K562 (cell line): ENCODE results near the gene SHROOM3. TPM values are rescaled to one million over a fixed set of nuclear protein-coding genes. Genes with fewer than 3 reads are reported as not detected.

Experiments used
- ATAC-seq: fragments of 200-7000 bp; cut with Tn5 transposase; 3 replicates; pipeline ENCODE4 v1.9.1; 2020; ENCODE audit warnings: moderate library complexity
- BruUV-seq: library from RNA; stranded (reverse); fragments of 400-500 nt; replicated peaks from 2 replicates; lab custom pipeline; 2021; lab: Mats Ljungman, UMichigan
- CTCF ChIA-PET: fragments of 300-600 bp; formaldehyde crosslinking; extraction: SDS; loops from one replicate; lab custom pipeline; 2021; ENCODE audit warnings: low intra/inter-chr PET ratio; lab: Yijun Ruan, JAX
- POLR2A ChIA-PET: fragments of 300-600, 350-650 bp; sonication (Branson Sonifier 250); formaldehyde crosslinking; extraction: SDS; loops from one replicate; lab custom pipeline; 2021; ENCODE audit warnings: antibody characterized with exemption, inconsistent platforms; lab: Yijun Ruan, JAX
- DNase-seq, 4 experiments: peaks; one replicate each; pipeline versions ENCODE4 v3.0.0 to v3.0.0-alpha.2; 2011 to 2018; ENCODE audit warnings: low spot score in 3 of 4, mixed read lengths in 3 of 4; ENCODE audit errors: extremely low read depth in 1 of 4
- FAIRE-seq: peaks from 2 replicates; lab custom pipeline; 2011; peaks lifted over from hg19 to GRCh38; lab: Jason Lieb, UNC
- H2AFZ ChIP-seq: 2 replicates; pipeline ENCODE4 v1.6.0; 2011; ENCODE audit warnings: low read depth, low read length, control low read depth, inconsistent platforms
- H3K27ac ChIP-seq: fragments of 200-600 bp; 3 replicates; pipeline ENCODE4 v1.8.0; 2011; ENCODE audit warnings: low read depth, mild to moderate bottlenecking, control low read depth, inconsistent platforms, low read length, moderate library complexity, mixed read lengths; ENCODE audit errors: extremely low read depth
- H3K27me3 ChIP-seq, 2 experiments: fragments of 300-600 bp in 1 of 2; 2 replicates in 1 of 2; 3 replicates in 1 of 2; pipeline versions ENCODE4 v1.6.0 to v1.8.0; 2011; ENCODE audit warnings: inconsistent platforms in 2 of 2, low read length in 2 of 2, mild to moderate bottlenecking in 1 of 2, mixed read lengths in 1 of 2, moderate library complexity in 1 of 2; ENCODE audit not compliant: control insufficient read depth in 2 of 2, insufficient read depth in 2 of 2
- H3K36me3 ChIP-seq: fragments of 300-600 bp; 3 replicates; pipeline ENCODE4 v1.8.0; 2011; ENCODE audit warnings: mild to moderate bottlenecking, low read length, inconsistent platforms; ENCODE audit not compliant: control insufficient read depth, insufficient read depth
- H3K4me1 ChIP-seq, 2 experiments: fragments of 200-600 bp in 1 of 2; replicated peaks in 1 of 2; 2 replicates in 1 of 2; 3 replicates in 1 of 2; pipeline versions ENCODE4 v1.5.1 to v1.8.0; 2011; ENCODE audit warnings: inconsistent platforms in 2 of 2, low read length in 2 of 2, mild to moderate bottlenecking in 1 of 2, mixed read lengths in 1 of 2, moderate library complexity in 1 of 2; ENCODE audit not compliant: control insufficient read depth in 2 of 2, insufficient read depth in 2 of 2
- H3K4me2 ChIP-seq: 2 replicates; pipeline ENCODE4 v1.6.1; 2011; ENCODE audit warnings: low read length, control low read depth, inconsistent platforms, mixed read lengths; ENCODE audit not compliant: insufficient read depth
- H3K4me3 ChIP-seq: fragments of 200-600 bp; sonication (generic), shearing (Covaris generic); 2 replicates; pipeline ENCODE4 v1.5.1; 2016; ENCODE audit warnings: control low read depth, inconsistent platforms
- H3K79me2 ChIP-seq: fragments of 200-600 bp; 3 replicates; pipeline ENCODE4 v1.8.0; 2011; ENCODE audit warnings: low read length, inconsistent platforms; ENCODE audit not compliant: control insufficient read depth, insufficient read depth
- H3K9ac ChIP-seq, 2 experiments: 2 replicates each; pipeline versions ENCODE4 v1.6.0 to v1.6.1; 2011; ENCODE audit warnings: low read depth in 2 of 2, low read length in 2 of 2, control low read depth in 1 of 2, inconsistent platforms in 1 of 2, mild to moderate bottlenecking in 1 of 2, mixed read lengths in 1 of 2; ENCODE audit not compliant: insufficient read depth in 1 of 2
- H3K9me1 ChIP-seq: one replicate; pipeline ENCODE4 v1.6.0; 2011; ENCODE audit warnings: inconsistent platforms, mild to moderate bottlenecking, low read length, moderate library complexity; ENCODE audit not compliant: control insufficient read depth, insufficient read depth
- H3K9me3 ChIP-seq: replicated peaks from 2 replicates; pipeline ENCODE4 v1.5.1; 2011; ENCODE audit warnings: low read depth, low read length, inconsistent platforms; ENCODE audit not compliant: control insufficient read depth, insufficient read depth
- H4K20me1 ChIP-seq: replicated peaks from 2 replicates; pipeline ENCODE4 v1.6.1; 2011; ENCODE audit warnings: low read length, inconsistent platforms, mixed read lengths; ENCODE audit not compliant: control insufficient read depth, insufficient read depth
- CTCFL ChIP-seq: IDR thresholded peaks from 2 replicates; pipeline ENCODE4 v1.6.1; 2011; ENCODE audit warnings: borderline replicate concordance, low read depth, mild to moderate bottlenecking, moderate library complexity, low read length; ENCODE audit not compliant: insufficient read depth, poor library complexity, severe bottlenecking
- ILF3 ChIP-seq: fragments of 450-650 bp; IDR thresholded peaks from 2 replicates; pipeline ENCODE4 v1.6.1; 2018; ENCODE audit warnings: antibody characterized with exemption, mild to moderate bottlenecking, moderate library complexity, borderline replicate concordance
- JUND ChIP-seq, 2 experiments: IDR thresholded peaks; 2 replicates in 1 of 2; 3 replicates in 1 of 2; pipeline ENCODE4 v1.6.1; 2011; ENCODE audit warnings: borderline replicate concordance in 2 of 2, low read depth in 2 of 2, low read length in 2 of 2, improper control_type of control experiment in 1 of 2, missing biosample characterization in 1 of 2, missing genetic modification characterization in 1 of 2, missing genetic modification reagents in 1 of 2
- L3MBTL2 ChIP-seq: fragments of 450-650 bp; IDR thresholded peaks from 2 replicates; pipeline ENCODE4 v1.6.1; 2016; ENCODE audit warnings: mild to moderate bottlenecking, moderate library complexity
- MAFK ChIP-seq: IDR thresholded peaks from 2 replicates; pipeline ENCODE4 v1.6.1; 2011; ENCODE audit warnings: low read length, improper control_type of control experiment
- NR2C2 ChIP-seq, 2 experiments: fragments of 200-800 bp in 1 of 2; sonication (Bioruptor generic) in 1 of 2; sonication (generic) in 1 of 2; formaldehyde crosslinking in 1 of 2; IDR thresholded peaks; 2 replicates each; pipeline versions ENCODE4 v1.6.1 to v1.8.0; 2016 to 2022; ENCODE audit warnings: mild to moderate bottlenecking in 1 of 2, missing compliant biosample characterization in 1 of 2, missing genetic modification characterization in 1 of 2, missing genetic modification reagents in 1 of 2
- PKNOX1 ChIP-seq: fragments of 450-650 bp; IDR thresholded peaks from 2 replicates; pipeline ENCODE4 v1.6.1; 2016
- THRA ChIP-seq: fragments of 450-650 bp; IDR thresholded peaks from 2 replicates; pipeline ENCODE4 v1.6.1; 2017; ENCODE audit warnings: mild to moderate bottlenecking, moderate library complexity
- ZKSCAN8 ChIP-seq: fragments of 200-800 bp; sonication (Bioruptor generic); IDR thresholded peaks from 2 replicates; pipeline ENCODE4 v1.6.1; 2016; ENCODE audit warnings: missing genetic modification characterization, missing compliant biosample characterization
- ZNF384 ChIP-seq: IDR thresholded peaks from 2 replicates; pipeline ENCODE4 v1.6.1; 2012; ENCODE audit warnings: low read depth, low read length, improper control_type of control experiment
- WGBS: fragments of 100-300 bp; shearing (Covaris generic); methylation state at CpG from one replicate; pipeline ENCODE4 v1.1.6; 2016; ENCODE audit warnings: low coverage, mixed read lengths; ENCODE audit not compliant: insufficient coverage; ENCODE audit errors: missing lambda C conversion rate; 5-methylcytosine and 5-hydroxymethylcytosine counted together
- in situ Hi-C: fragments of 300-500 bp; cut with MboI; formaldehyde crosslinking; loops from 4 replicates; pipeline ENCODE4 v1.15.0; 2018; ENCODE audit warnings: inconsistent platforms, mixed read lengths
- intact Hi-C: fragments of 100-400 bp; cut with micrococcal nuclease; formaldehyde crosslinking; loops from 2 replicates; pipeline ENCODE4 v1.14.2; 2022
- polyA plus RNA-seq, 8 experiments: library from polyadenylated mRNA; depleted of rRNA in 4 of 8; stranded (reverse) in 5 of 8; unstranded in 3 of 8; fragments of >200 nt; fragmentation: Nextera tagmentation in 2 of 8; fragmentation: Illumina TruSeq in 1 of 8; extraction: Ambion mirVana in 2 of 8; extraction: Trizol in 1 of 8; gene quantifications; 2 replicates each; pipeline versions ENCODE4 v1.2.1 to v1.2.3, GENCODE V29; 2011 to 2014; ENCODE audit warnings: inconsistent platforms in 1 of 8, missing spikeins in 1 of 8
- total RNA-seq, 7 experiments: library from RNA; depleted of rRNA in 6 of 7; stranded (reverse); fragments of >200 nt in 6 of 7; fragmentation: Illumina TruSeq in 2 of 7; extraction: Trizol in 2 of 7; gene quantifications; 2 replicates each; pipeline versions ENCODE4 v1.2.1 to v1.2.3, GENCODE V29; 2011 to 2021; ENCODE audit warnings: low replicate concordance in 1 of 7

Gene SHROOM3
- total and polyA plus RNA-seq, 9 of the 15 experiments (the other 6 are each of a cell fraction or from before 2014, with no cell fraction given): 0.01 to 0.07 TPM; not detected in 7

GRCh38 chr4:76673362-76673761, 238.3 kb downstream of the SHROOM3 start:
- CTCF ChIA-PET: no interaction called here
- in situ Hi-C loops: no loop called here
- no TSS peak for BruUV-seq
- TF ChIP-seq NR2C2 (CRISPR knock-in tag; IDR thresholded peaks at IDR 0.05) (no peak), NR2C2 (tag; IDR thresholded peaks at IDR 0.05) (no peak), ZNF384 (no peak), ZKSCAN8 (no peak), JUND (IDR thresholded peaks at IDR 0.05; ENCODE audit: borderline replicate concordance, low read depth, low read length) (no peak), JUND (tag; IDR thresholded peaks at IDR 0.05; ENCODE audit: borderline replicate concordance, low read depth, low read length) (no peak), PKNOX1 (no peak), CTCFL (no peak), MAFK (no peak), ILF3 (no peak), THRA (no peak), L3MBTL2 (no peak)

More at GRCh38 chr4:76673362-76673761, 238.3 kb downstream of the SHROOM3 start:
- H3K4me3 ChIP-seq: no peak overlapping the region
- H3K4me2 ChIP-seq: no peak overlapping the region
- no peak overlapping the region for H3K27ac ChIP-seq
- peaks cover 3 to 4% of the 10 kb centered on the region in 2 experiments; a peak in 1 of 5 replicates for H3K27me3 ChIP-seq
- WGBS: 6% methylated on average over 1 of the region's 1 CpG
- FAIRE-seq (no peak), ATAC-seq (no peak), DNase-seq (no peak)
- intact Hi-C loops: no loop called here
- no peaks in the 10 kb centered on the region for H4K20me1 ChIP-seq
- H3K9me3 ChIP-seq: no peaks in the 10 kb centered on the region
- POLR2A ChIA-PET: no interaction called here
- no peaks in the 10 kb centered on the region for H3K4me1 ChIP-seq
- no peaks in the 10 kb centered on the region for H3K79me2 ChIP-seq
- no peak overlapping the region for H2AFZ ChIP-seq
- no peak overlapping the region for H3K9ac ChIP-seq
- H3K9me1 ChIP-seq: no peaks in the 10 kb centered on the region
- no peaks in the 10 kb centered on the region for H3K36me3 ChIP-seq
